Stimulated activated CD4-positive, alpha-beta T cell treated with anti-CD3 and anti-CD28 coated beads, Interleukin-15, amount 100 ng/mL, for 24 hours (primary cell): ENCODE data around the gene NUFIP1.
"Not testable (repeated sequence)": the region's sequence is repeated elsewhere in the genome, so short reads cannot be mapped to it uniquely, and the experiment has no call there.

ENCODE experiments used
- DNase-seq: peaks from one replicate; pipeline ENCODE4 v3.0.0-alpha.2; 2020

Gene NUFIP1

GRCh38 chr13:44989071-44989889 is at the start of gene NUFIP1, which contains the start of gene GPALPP1:
Gene NUFIP1 (minus strand): TSS chr13:44989471. CDS start chr13:44989436, 35 bp downstream.
Gene GPALPP1 (plus strand): TSS chr13:44989538. CDS start chr13:44989655, 117 bp downstream.
- peak; percentile 97 for DNase-seq

- DNase-seq, result no peak
Observed at GRCh38 chr13:45036206-45036605, 46.9 kb upstream of the NUFIP1 start.

- DNase-seq, result no peak
Observed at GRCh38 chr13:45034342-45034741, 45.1 kb upstream of the NUFIP1 start.

GRCh38 chr13:45024847-45025246 is 35.6 kb upstream of the NUFIP1 start:
- DNase-seq, result no peak

- no peak for DNase-seq
Observed at GRCh38 chr13:45021250-45021649, 32.0 kb upstream of the NUFIP1 start.

- not testable (repeated sequence) for DNase-seq
Observed at GRCh38 chr13:45019981-45020380, 30.7 kb upstream of the NUFIP1 start.

- DNase-seq, result no peak
Observed at GRCh38 chr13:45016792-45017425, 27.6 kb upstream of the NUFIP1 start.

- DNase-seq, result no peak
Observed at GRCh38 chr13:45015300-45015699, 26.0 kb upstream of the NUFIP1 start.

GRCh38 chr13:45011198-45011597 is 21.9 kb upstream of the NUFIP1 start:
- DNase-seq, result no peak

- DNase-seq, result no peak
Observed at GRCh38 chr13:45007823-45008222, 18.6 kb upstream of the NUFIP1 start.

GRCh38 chr13:45007225-45007624 is 18.0 kb upstream of the NUFIP1 start:
- no peak for DNase-seq

GRCh38 chr13:45004096-45004495 is 14.8 kb upstream of the NUFIP1 start:
- DNase-seq, result no peak

GRCh38 chr13:45003417-45003816 is 14.1 kb upstream of the NUFIP1 start:
- DNase-seq, result no peak

- DNase-seq, result no peak
Observed at GRCh38 chr13:44989941-44990340, 670 bp upstream of the NUFIP1 start.

- DNase-seq, result no peak
Observed at GRCh38 chr13:44978328-44978727, 10.9 kb downstream of the NUFIP1 start.

GRCh38 chr13:44976949-44977583 is 12.2 kb downstream of the NUFIP1 start:
- no peak for DNase-seq

GRCh38 chr13:44976196-44976595 is 13.1 kb downstream of the NUFIP1 start:
- no peak for DNase-seq

- no peak for DNase-seq
Observed at GRCh38 chr13:44974056-44974793, 15.0 kb downstream of the NUFIP1 start.

GRCh38 chr13:44972956-44973581 is 16.2 kb downstream of the NUFIP1 start:
- no peak for DNase-seq

- no peak for DNase-seq
Observed at GRCh38 chr13:44971656-44972595, 17.3 kb downstream of the NUFIP1 start.
